Calu3 (cell line): ENCODE data around the gene EPHA8. TPM values are rescaled to one million over a fixed set of nuclear protein-coding genes. Genes with fewer than 3 reads are reported as not detected.

Source experiments
- BruUV-seq: library from RNA; stranded (reverse); fragments of 400-500 nt; replicated peaks from 2 replicates; lab custom pipeline; 2021; lab: Mats Ljungman, UMichigan
- CTCF ChIA-PET: fragments of 300-600 bp; sonication (Branson Sonifier 250); formaldehyde crosslinking; loops from one replicate; lab custom pipeline; 2022; ENCODE audit warnings: antibody characterized with exemption; lab: Charles Lee
- DNase-seq: peaks from one replicate; pipeline ENCODE4 v3.0.0; 2022
- H3K27ac Mint-ChIP-seq: one replicate; pipeline ENCODE4 v1.8.0; 2022; ENCODE audit warnings: mixed read lengths; ENCODE audit not compliant: unreplicated experiment
- H3K27me3 Mint-ChIP-seq: one replicate; pipeline ENCODE4 v1.8.0; 2022; ENCODE audit warnings: mixed read lengths; ENCODE audit not compliant: unreplicated experiment
- H3K36me3 Mint-ChIP-seq: one replicate; pipeline ENCODE4 v1.8.0; 2022; ENCODE audit warnings: mild to moderate bottlenecking, moderate library complexity, mixed read lengths; ENCODE audit not compliant: insufficient read depth, unreplicated experiment
- H3K4me1 Mint-ChIP-seq: one replicate; pipeline ENCODE4 v1.8.0; 2022; ENCODE audit warnings: mild to moderate bottlenecking, low read depth, mixed read lengths; ENCODE audit not compliant: unreplicated experiment
- H3K4me3 Mint-ChIP-seq: one replicate; pipeline ENCODE4 v1.8.0; 2022; ENCODE audit warnings: mild to moderate bottlenecking, low read depth, moderate library complexity, mixed read lengths; ENCODE audit not compliant: unreplicated experiment
- H3K9me3 Mint-ChIP-seq: one replicate; pipeline ENCODE4 v1.8.0; 2022; ENCODE audit warnings: low read depth, mixed read lengths; ENCODE audit not compliant: unreplicated experiment
- CTCF ChIP-seq: fragments of 200-600 bp; IDR thresholded peaks from one replicate; pipeline ENCODE4 v1.8.0; 2022; ENCODE audit warnings: antibody characterized with exemption; ENCODE audit not compliant: unreplicated experiment
- intact Hi-C: fragments of 100-400 bp; cut with micrococcal nuclease; formaldehyde crosslinking; loops from one replicate; pipeline ENCODE4 v1.10.0; 2022; ENCODE audit not compliant: unreplicated experiment
- total RNA-seq: library from RNA; stranded (reverse); gene quantifications from 2 replicates; pipeline ENCODE4 v1.2.3, GENCODE V29; 2022

EPHA8 gene
- total RNA-seq, 1 experiment from 2014 or later = not detected

- Mint-ChIP-seq H3K27ac (no peak overlapping the region), H3K27me3 (peaks cover 94% of the 10 kb centered on the region), H3K9me3 (no peaks in the 10 kb centered on the region), H3K36me3 (no peaks in the 10 kb centered on the region), H3K4me3 (no peak overlapping the region), H3K4me1 (peaks cover 9% of the 10 kb centered on the region)
- no peak for DNase-seq
- CTCF ChIA-PET = no interaction called here
- TF ChIP-seq CTCF = no peak
- intact Hi-C loops = no loop called here
- no TSS peak for BruUV-seq
Measured at GRCh38 chr1:22555371-22555656, 8.0 kb upstream of the EPHA8 start.

GRCh38 chr1:22556391-22557104 is 6.7 kb upstream of the EPHA8 start:
- Mint-ChIP-seq H3K9me3 (no peaks in the 10 kb centered on the region), H3K4me1 (peaks cover 9% of the 10 kb centered on the region), H3K27me3 (peaks cover 94% of the 10 kb centered on the region), H3K27ac (no peak overlapping the region), H3K4me3 (no peak overlapping the region), H3K36me3 (no peaks in the 10 kb centered on the region)
- TF ChIP-seq CTCF = no peak
- DNase-seq = no peak
- intact Hi-C loops = no loop called here
- CTCF ChIA-PET = interaction anchor here (0.7 kb wide), 1 partner anchor 476 kb away, joined by 6 read pairs; no protein-coding TSS in a partner anchor
- no TSS peak for BruUV-seq

- DNase-seq = no peak
- Mint-ChIP-seq H3K27ac (no peak overlapping the region), H3K9me3 (no peaks in the 10 kb centered on the region), H3K27me3 (peaks cover 94% of the 10 kb centered on the region), H3K4me3 (no peak overlapping the region), H3K4me1 (peaks cover 9% of the 10 kb centered on the region), H3K36me3 (no peaks in the 10 kb centered on the region)
- intact Hi-C loops = no loop called here
- no peak for TF ChIP-seq CTCF
- no TSS peak for BruUV-seq
- CTCF ChIA-PET = no interaction called here
Measured at GRCh38 chr1:22557341-22557950, 5.8 kb upstream of the EPHA8 start.

- BruUV-seq = no TSS peak
- intact Hi-C loops = no loop called here
- CTCF ChIA-PET = no interaction called here
- Mint-ChIP-seq H3K27ac (no peak overlapping the region), H3K9me3 (no peaks in the 10 kb centered on the region), H3K4me1 (no peaks in the 10 kb centered on the region), H3K27me3 (peaks cover 79% of the 10 kb centered on the region), H3K4me3 (peak overlapping the region; percentile 36), H3K36me3 (peaks cover 6% of the 10 kb centered on the region)
- no peak for TF ChIP-seq CTCF
- DNase-seq = no peak
Measured at GRCh38 chr1:22563671-22564602, 648 bp downstream of the EPHA8 start.
